GM18951 (cell line): ENCODE results near the gene NOP56.

ENCODE experiments used
- POLR2A ChIP-seq: IDR thresholded peaks from 4 replicates; pipeline ENCODE4 v1.6.1; 2011; ENCODE audit warnings: mild to moderate bottlenecking; ENCODE audit not compliant: insufficient read length, insufficient read depth; ENCODE audit errors: extremely low read depth
- in situ Hi-C: fragments of 300-500 bp; cut with MboI; formaldehyde crosslinking; loops from one replicate; pipeline ENCODE4 v1.12.0; 2022; ENCODE audit warnings: low sequenced_read_pairs, mixed read lengths, inconsistent platforms; ENCODE audit not compliant: unreplicated experiment

NOP56 gene

DNA sequence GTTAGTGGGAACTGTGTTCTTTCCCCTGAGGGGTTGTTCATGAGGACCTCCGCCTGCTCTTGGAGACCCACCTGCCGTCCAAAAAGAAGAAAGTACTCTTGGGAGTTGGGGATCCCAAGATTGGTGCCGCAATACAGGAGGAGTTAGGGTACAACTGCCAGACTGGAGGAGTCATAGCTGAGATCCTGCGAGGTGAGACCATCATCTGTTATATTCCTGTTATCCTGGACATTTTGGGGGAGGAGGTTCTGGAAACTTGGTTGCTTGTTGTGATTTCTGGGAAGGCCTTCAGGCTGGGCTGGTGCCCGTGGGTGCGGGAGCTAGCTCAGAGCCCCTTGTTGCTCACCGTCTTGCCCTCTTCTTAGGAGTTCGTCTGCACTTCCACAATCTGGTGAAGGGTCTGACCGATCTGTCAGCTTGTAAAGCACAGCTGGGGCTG lies 2.0 kb downstream of the NOP56 start:
- peak; percentile 11 for TF ChIP-seq POLR2A
- in situ Hi-C loops, result no loop called here

GRCh38 chr20:2654831-2655230 lies 2.4 kb downstream of the NOP56 start:
- no peak for TF ChIP-seq POLR2A
- in situ Hi-C loops, result no loop called here

DNA sequence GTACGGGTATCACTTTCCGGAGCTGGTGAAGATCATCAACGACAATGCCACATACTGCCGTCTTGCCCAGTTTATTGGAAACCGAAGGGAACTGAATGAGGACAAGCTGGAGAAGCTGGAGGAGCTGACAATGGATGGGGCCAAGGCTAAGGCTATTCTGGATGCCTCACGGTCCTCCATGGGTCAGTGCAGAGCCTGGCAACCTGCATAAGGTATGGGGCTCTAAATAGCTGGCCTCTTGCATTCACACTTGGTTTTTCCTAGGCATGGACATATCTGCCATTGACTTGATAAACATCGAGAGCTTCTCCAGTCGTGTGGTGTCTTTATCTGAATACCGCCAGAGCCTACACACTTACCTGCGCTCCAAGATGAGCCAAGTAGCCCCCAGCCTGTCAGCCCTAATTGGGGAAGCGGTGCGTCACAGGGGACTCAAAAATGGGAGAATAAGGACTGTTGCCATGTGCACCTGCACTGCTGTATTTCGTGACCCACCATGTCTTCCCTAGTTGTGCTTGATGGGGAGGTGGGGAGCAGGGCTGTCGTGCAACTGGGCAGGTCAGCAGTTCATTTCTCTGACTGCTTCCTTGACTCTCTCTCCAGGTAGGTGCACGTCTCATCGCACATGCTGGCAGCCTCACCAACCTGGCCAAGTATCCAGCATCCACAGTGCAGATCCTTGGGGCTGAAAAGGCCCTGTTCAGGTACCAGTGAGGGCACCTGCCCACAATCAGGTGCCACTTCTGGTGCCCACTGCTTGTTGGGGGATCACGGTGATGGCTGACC lies 3.1 kb downstream of the NOP56 start:
- TF ChIP-seq POLR2A, result no peak
- in situ Hi-C loops, result no loop called here

DNA sequence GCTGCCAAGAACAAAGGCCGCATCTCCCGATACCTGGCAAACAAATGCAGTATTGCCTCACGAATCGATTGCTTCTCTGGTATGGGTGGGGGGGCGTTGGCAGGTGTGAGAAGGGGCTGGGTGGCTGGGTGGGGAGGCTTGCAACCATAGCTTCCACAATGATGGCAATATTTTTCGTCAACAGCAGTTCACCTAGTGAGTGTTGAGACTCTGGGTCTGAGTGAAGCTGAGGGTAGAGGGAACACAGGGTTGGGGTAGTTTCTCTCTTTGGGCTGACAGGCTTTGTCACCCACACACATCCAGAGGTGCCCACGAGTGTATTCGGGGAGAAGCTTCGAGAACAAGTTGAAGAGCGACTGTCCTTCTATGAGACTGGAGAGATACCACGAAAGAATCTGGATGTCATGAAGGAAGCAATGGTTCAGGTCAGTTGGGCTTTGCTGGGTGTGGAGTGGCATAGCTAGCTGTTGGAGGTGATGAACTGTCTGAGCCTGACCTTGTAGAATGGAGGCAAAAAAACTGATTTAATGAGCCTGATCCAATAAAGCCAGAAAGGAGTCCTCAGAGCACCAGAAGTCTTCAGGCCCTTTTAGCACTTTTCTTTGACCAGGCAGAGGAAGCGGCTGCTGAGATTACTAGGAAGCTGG lies 4.2 kb downstream of the NOP56 start:
- in situ Hi-C loops, result no loop called here
- TF ChIP-seq POLR2A, result no peak

GRCh38 chr20:2657241-2657640 lies 4.8 kb downstream of the NOP56 start:
- in situ Hi-C loops, result no loop called here
- TF ChIP-seq POLR2A, result no peak

DNA sequence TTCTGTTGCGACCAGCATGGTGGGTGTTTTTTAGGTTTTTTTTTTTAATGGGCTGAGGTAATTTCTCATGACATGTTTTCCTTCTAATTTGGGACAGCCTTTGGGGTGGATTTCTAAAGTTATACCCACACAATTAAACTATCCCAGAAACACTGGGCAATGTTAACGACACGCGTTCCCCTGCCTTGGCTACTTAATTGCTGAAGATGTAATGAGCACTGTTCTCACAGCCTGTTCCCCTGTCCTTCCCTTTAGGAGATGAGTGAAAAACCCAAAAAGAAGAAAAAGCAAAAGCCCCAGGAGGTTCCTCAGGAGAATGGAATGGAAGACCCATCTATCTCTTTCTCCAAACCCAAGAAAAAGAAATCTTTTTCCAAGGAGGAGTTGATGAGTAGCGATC lies 5.2 kb downstream of the NOP56 start:
- TF ChIP-seq POLR2A, result no peak
- in situ Hi-C loops, result no loop called here

GRCh38 chr20:2658414-2659354 lies 6.3 kb downstream of the NOP56 start:
- in situ Hi-C loops, result no loop called here
- peak; percentile 50 for TF ChIP-seq POLR2A

- in situ Hi-C loops, result no loop called here
These were observed 7.1 kb downstream of the NOP56 start for GRCh38 chr20:2659547-2659946.

GRCh38 chr20:2663364-2663886 lies 11.0 kb downstream of the NOP56 start:
- in situ Hi-C loops, result no loop called here
- no peak for TF ChIP-seq POLR2A

More at GRCh38 chr20:2659547-2659946, 7.1 kb downstream of the NOP56 start:
- TF ChIP-seq POLR2A, result no peak

- in situ Hi-C loops, result no loop called here
- TF ChIP-seq POLR2A, result peak; percentile 90
These were observed 11.7 kb downstream of the NOP56 start, which contains the start of gene IDH3B for GRCh38 chr20:2663887-2664719. IDH3B (minus strand) TSS chr20:2664216; CDS start chr20:2664188, 28 bp downstream.

GRCh38 chr20:2671977-2672376 lies 19.5 kb downstream of the NOP56 start:
- no peak for TF ChIP-seq POLR2A

GRCh38 chr20:2672446-2672845 lies 20.0 kb downstream of the NOP56 start:
- no peak for TF ChIP-seq POLR2A

More at GRCh38 chr20:2671977-2672376, 19.5 kb downstream of the NOP56 start:
- in situ Hi-C loops, result no loop called here

DNA sequence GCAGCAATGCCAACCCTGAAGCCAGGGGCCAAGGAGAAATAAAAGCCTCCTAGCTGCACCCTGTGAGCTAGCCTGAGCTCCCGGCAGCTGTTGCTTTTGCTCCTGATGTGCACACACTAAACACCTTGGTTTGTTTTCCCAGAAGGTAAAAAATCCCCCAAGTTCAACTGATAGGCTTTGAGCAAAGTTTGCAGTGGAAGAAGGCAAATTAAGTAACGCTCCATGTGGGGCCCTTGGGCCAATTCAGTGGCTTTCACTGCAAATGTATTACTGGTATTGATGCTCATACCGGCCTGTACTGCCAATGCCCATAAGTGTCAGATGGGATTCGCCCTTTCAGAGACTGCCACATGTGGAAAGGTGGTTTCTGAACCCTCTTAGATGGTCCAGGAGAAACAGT lies 21.0 kb downstream of the NOP56 start:
- in situ Hi-C loops, result no loop called here
- no peak for TF ChIP-seq POLR2A

More at GRCh38 chr20:2672446-2672845, 20.0 kb downstream of the NOP56 start:
- in situ Hi-C loops, result no loop called here
